ENCODE results near the gene EIF6. TPM values are rescaled to one million over a fixed set of nuclear protein-coding genes. Genes with fewer than 3 reads are reported as not detected.

Gene EIF6
- total and polyA plus RNA-seq, 9 of the 15 experiments (the other 6 are each of a cell fraction or from before 2014, with no cell fraction given), result 165 to 832 (median 229) TPM

DNA sequence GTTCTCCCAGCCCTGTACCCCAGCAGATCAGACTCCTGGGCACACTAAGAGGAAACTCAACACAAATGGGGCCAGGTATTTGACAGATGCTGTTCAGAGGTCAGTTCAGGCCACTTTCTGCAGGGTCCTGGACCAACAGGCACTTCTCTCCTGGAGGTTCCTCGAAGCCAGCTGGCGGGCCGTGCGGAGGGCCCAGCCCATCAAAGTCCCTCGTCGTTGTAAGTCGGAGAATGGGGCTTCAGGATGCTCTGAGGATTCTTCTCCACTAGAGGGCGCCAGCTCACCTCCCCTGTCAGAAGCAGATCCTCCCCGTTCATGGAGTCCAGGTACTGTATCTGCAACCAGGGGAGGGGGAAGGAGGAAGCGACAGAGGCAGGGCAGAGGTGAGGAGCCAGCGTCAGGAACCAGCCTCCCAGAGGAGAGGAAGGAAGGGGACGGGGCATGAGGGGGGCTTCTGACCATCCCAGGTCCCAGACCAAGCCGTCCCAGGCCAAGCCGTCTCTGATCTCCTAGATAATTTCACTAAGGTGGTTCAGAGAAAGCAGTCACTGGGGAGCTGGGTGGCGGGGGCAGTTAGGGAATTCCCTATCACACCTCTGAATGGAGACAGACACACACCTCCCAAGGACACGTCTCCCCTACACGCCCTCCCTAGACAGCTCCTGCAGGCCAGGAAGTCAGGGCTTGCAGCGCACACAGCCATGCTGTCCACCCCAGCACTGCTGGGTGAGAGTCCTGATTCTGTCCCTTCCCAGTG, 19.3 kb upstream of the EIF6 start (continued):
- TF ChIP-seq PURB (CRISPR knock-in tag; IDR thresholded peaks at IDR 0.05; ENCODE audit: low read depth) (no peak), TOE1 (IDR thresholded peaks at IDR 0.05; ENCODE audit: borderline replicate concordance) (no peak; the same call in 1 of the 2 replicates), TOE1 (CRISPR knock-in tag; IDR thresholded peaks at IDR 0.05; ENCODE audit: borderline replicate concordance, low read depth) (no peak), MTA3 (IDR thresholded peaks at IDR 0.05; ENCODE audit: borderline replicate concordance) (no peak), ZNF584 (CRISPR knock-in tag; IDR thresholded peaks at IDR 0.05; ENCODE audit: low read depth) (no peak), ATF7 (IDR thresholded peaks at IDR 0.05) (no peak; the same call in 1 of the 2 replicates), PPARD (CRISPR knock-in tag; IDR thresholded peaks at IDR 0.05) (no peak), TSC22D4 (tag; IDR thresholded peaks at IDR 0.05) (no peak), TAF15 (IDR thresholded peaks at IDR 0.05; ENCODE audit: low read depth, low read length) (no peak), HDAC8 (tag; IDR thresholded peaks at IDR 0.05) (no peak), NCOR1 (IDR thresholded peaks at IDR 0.05) (no peak), HDAC3 (IDR thresholded peaks at IDR 0.05; ENCODE audit: borderline replicate concordance, partially characterized antibody) (no peak), KDM4B (IDR thresholded peaks at IDR 0.05; ENCODE audit: borderline replicate concordance in 2 of 2, low read depth in 1 of 2) (no peak), MCM3 (IDR thresholded peaks at IDR 0.05) (no peak), ZEB2 (IDR thresholded peaks at IDR 0.05) (no peak), TBL1XR1 (IDR thresholded peaks at IDR 0.05; ENCODE audit: low read length in 2 of 2) (no peak), JUN (IDR thresholded peaks at IDR 0.05; ENCODE audit: borderline replicate concordance, low read depth, low read length) (0 out of 2 replicates have a peak, but pooled peaks have one; percentile 24), JUN (CRISPR knock-in tag; IDR thresholded peaks at IDR 0.05; ENCODE audit: borderline replicate concordance) (no peak), CREM (IDR thresholded peaks at IDR 0.05; ENCODE audit: low read depth) (peak; percentile 38; the same call in 1 of the 2 replicates), PRMT5 (CRISPR knock-in tag; IDR thresholded peaks at IDR 0.05) (no peak), RHOXF2B (CRISPR knock-in tag; conservative IDR thresholded peaks at IDR 0.05) (no peak), HNRNPL (IDR thresholded peaks at IDR 0.05; ENCODE audit: low read depth, low read length) (no peak), ZNF780A (CRISPR knock-in tag; IDR thresholded peaks at IDR 0.05) (no peak), POLR2A (conservative IDR thresholded peaks at IDR 0.05) (no peak), ZNF124 (CRISPR knock-in tag; IDR thresholded peaks at IDR 0.05) (no peak), ASH1L (IDR thresholded peaks at IDR 0.05; ENCODE audit: borderline replicate concordance, low read depth, partially characterized antibody) (no peak)
- TF ChIP-seq, protein P1, sequence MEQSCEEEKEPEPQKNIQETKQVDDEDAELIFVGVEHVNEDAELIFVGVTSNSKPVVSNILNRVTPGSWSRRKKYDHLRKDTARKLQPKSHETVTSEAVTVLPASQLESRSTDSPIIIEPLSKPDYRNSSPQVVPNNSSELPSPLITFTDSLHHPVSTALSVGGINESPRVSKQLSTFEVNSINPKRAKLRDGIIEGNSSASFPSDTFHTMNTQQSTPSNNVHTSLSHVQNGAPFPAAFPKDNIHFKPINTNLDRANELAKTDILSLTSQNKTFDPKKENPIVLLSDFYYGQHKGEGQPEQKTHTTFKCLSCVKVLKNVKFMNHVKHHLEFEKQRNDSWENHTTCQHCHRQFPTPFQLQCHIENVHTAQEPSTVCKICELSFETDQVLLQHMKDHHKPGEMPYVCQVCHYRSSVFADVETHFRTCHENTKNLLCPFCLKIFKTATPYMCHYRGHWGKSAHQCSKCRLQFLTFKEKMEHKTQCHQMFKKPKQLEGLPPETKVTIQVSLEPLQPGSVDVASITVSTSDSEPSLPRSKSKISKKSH (CRISPR knock-in tag; IDR thresholded peaks at IDR 0.05), result no peak
- TF ChIP-seq, protein P2, sequence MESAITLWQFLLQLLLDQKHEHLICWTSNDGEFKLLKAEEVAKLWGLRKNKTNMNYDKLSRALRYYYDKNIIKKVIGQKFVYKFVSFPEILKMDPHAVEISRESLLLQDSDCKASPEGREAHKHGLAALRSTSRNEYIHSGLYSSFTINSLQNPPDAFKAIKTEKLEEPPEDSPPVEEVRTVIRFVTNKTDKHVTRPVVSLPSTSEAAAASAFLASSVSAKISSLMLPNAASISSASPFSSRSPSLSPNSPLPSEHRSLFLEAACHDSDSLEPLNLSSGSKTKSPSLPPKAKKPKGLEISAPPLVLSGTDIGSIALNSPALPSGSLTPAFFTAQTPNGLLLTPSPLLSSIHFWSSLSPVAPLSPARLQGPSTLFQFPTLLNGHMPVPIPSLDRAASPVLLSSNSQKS (CRISPR knock-in tag; IDR thresholded peaks at IDR 0.05), result no peak
- TF ChIP-seq, protein P3, sequence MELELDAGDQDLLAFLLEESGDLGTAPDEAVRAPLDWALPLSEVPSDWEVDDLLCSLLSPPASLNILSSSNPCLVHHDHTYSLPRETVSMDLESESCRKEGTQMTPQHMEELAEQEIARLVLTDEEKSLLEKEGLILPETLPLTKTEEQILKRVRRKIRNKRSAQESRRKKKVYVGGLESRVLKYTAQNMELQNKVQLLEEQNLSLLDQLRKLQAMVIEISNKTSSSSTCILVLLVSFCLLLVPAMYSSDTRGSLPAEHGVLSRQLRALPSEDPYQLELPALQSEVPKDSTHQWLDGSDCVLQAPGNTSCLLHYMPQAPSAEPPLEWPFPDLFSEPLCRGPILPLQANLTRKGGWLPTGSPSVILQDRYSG (tag; conservative IDR thresholded peaks at IDR 0.05; ENCODE audit: low read depth), result no peak

All from K562 (cell line).